ENCODE results near the gene NUFIP2.
"Not testable (repeated sequence)": the region's sequence is repeated elsewhere in the genome, so short reads cannot be mapped to it uniquely, and the experiment has no call there.

DNA sequence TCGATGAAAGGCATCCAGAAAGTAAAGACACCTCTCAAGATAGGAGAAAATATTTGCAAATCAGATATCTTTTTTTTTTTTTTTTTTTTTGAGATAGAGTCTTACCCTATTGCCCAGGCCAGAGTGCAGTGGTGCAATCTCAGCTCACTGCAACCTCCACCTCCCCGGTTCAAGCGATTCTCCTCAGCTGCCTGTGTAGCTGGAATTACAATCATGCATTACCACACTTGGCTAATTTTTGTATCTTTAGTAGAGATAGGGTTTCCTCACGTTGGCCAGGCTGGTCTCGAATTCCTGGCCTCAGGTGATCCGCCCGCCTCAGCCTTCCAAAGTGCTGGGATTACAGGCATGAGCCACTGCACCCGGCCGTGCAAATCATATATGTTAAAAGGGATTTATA is 45.1 kb upstream of the NUFIP2 start:
- TF ChIP-seq, protein P1, sequence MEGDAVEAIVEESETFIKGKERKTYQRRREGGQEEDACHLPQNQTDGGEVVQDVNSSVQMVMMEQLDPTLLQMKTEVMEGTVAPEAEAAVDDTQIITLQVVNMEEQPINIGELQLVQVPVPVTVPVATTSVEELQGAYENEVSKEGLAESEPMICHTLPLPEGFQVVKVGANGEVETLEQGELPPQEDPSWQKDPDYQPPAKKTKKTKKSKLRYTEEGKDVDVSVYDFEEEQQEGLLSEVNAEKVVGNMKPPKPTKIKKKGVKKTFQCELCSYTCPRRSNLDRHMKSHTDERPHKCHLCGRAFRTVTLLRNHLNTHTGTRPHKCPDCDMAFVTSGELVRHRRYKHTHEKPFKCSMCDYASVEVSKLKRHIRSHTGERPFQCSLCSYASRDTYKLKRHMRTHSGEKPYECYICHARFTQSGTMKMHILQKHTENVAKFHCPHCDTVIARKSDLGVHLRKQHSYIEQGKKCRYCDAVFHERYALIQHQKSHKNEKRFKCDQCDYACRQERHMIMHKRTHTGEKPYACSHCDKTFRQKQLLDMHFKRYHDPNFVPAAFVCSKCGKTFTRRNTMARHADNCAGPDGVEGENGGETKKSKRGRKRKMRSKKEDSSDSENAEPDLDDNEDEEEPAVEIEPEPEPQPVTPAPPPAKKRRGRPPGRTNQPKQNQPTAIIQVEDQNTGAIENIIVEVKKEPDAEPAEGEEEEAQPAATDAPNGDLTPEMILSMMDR (IDR thresholded peaks at IDR 0.05), result not testable (repeated sequence)
- TF ChIP-seq POLR2AphosphoS5 (IDR thresholded peaks at IDR 0.05), result not testable (repeated sequence)

All from upper lobe of left lung (tissue), 4 donors.